Measurements from ENCODE around the gene REEP1.

The REEP1 gene

DNA sequence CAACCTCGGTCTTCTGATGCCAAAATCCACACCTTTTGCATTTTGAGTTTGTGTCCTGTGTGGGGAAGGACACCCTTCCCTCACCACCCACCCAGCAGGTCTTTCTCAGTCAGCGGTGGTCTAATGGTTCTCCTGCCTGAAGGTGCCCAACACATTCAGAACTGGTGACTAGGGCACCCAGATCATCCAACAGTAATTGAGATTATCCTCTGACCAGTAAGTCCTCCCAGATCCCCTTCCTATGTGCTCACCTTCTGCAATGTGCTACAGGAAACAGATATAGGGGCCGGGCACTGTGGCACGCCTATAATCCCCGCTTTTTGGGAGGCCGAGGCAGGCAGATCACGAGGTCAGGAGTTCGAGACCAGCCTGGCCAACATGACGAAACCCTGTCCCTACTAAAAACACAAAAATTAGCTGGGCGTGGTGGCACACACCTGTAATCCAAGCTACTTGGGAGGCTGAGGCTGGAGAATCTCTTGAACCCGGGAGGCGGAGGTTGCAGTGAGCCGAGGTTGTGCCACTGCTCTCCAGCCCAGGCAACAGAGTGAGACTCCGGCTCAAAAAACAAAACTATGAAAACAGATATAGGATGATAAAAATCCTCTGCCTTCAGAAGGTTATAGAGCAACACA is 56.2 kb downstream of the REEP1 start:
- H3K4me3 ChIP-seq (ENCODE audit: low read depth, low read length), result no peak overlapping the region
- TF ChIP-seq, protein P1, sequence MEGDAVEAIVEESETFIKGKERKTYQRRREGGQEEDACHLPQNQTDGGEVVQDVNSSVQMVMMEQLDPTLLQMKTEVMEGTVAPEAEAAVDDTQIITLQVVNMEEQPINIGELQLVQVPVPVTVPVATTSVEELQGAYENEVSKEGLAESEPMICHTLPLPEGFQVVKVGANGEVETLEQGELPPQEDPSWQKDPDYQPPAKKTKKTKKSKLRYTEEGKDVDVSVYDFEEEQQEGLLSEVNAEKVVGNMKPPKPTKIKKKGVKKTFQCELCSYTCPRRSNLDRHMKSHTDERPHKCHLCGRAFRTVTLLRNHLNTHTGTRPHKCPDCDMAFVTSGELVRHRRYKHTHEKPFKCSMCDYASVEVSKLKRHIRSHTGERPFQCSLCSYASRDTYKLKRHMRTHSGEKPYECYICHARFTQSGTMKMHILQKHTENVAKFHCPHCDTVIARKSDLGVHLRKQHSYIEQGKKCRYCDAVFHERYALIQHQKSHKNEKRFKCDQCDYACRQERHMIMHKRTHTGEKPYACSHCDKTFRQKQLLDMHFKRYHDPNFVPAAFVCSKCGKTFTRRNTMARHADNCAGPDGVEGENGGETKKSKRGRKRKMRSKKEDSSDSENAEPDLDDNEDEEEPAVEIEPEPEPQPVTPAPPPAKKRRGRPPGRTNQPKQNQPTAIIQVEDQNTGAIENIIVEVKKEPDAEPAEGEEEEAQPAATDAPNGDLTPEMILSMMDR (IDR thresholded peaks at IDR 0.05; ENCODE audit: borderline replicate concordance, insufficient read depth, low read depth, low read length), result no peak

DNA sequence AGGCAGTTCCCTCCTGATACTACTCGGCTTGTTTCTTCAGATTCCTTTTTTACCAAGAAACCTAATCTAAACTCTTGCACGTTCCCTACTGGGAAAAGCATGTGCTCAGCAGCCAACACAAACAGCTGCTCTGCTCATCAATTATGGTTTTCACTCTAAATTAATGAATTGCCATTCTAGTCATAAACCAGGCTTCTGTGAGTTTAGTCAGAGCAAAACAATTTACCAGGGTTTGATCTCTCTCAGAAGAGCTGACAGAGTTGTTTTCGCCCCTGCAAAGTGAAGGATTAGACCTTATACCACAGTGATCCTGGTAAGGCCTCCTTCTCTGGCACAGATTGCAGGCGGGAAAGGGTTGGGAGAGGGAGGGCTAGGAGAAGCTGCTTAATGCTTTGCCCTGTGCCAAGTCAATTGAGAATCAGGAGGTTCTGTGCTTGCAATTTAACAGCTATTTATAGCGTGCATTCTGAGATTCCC is 57.2 kb downstream of the REEP1 start:
- H3K4me3 ChIP-seq (ENCODE audit: low read depth, low read length), result no peak overlapping the region
- TF ChIP-seq, protein P1 (IDR thresholded peaks at IDR 0.05; ENCODE audit: borderline replicate concordance, insufficient read depth, low read depth, low read length), result no peak

DNA sequence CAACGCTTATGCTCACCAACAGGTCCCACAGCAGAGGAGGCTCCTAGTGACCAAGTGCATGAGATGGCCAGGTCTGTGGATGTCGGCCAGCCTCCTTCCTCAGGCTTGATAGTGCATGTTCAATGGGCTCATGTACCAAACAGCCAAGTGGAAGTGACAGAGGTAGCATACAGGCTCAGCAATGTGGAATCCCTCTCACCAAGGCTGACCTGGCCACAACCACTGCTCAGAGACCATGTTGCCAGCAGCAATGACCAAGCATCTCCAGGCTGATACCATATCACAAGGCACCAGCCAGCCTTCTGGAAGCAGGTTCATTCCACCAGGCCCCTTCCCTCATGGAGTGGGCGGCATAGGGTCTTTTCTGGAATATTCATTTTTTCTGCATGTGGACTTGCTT is 61.5 kb downstream of the REEP1 start:
- no peak overlapping the region for H3K4me3 ChIP-seq (ENCODE audit: low read depth, low read length)
- TF ChIP-seq, protein P1 (IDR thresholded peaks at IDR 0.05; ENCODE audit: borderline replicate concordance, insufficient read depth, low read depth, low read length), result no peak

DNA sequence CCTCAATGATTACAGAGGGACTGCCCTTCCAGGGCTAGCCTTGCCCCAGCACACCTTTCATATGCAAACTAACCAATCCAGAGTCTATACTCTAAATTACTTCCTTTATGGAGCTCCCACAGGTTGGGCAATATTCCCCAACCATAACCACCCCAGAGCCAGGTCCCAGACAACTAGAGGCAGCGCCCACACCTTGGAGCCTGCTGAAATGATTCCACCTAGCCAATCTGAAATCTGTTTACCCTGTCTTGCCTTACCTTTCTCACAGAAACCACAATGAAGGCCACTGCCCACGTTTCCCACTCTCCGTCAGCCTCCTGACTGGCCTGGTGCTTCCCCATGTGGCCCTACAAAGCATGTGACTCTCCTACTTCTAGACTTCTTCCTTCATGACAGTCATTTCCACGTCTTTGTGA is 62.0 kb downstream of the REEP1 start:
- TF ChIP-seq, protein P1 (IDR thresholded peaks at IDR 0.05; ENCODE audit: borderline replicate concordance, insufficient read depth, low read depth, low read length), result no peak
- no peak overlapping the region for H3K4me3 ChIP-seq (ENCODE audit: low read depth, low read length)

DNA sequence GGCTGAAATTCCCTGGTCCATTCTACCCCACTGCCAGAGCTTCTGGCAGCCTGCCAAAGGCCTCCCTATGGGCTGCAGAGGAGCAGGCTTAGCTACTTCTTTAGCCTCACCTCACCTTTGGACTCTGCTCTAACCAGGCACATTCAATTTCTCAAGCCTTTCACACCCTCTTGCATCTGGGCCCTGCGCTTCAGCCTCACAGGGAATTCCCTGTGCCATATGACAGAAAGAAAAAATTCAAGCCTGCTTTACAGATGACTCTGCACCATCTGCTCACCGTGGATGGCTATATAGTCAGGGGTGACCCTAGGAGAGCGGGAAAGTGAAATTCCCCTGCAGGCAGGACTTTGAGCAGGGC is 62.5 kb downstream of the REEP1 start:
- no peak overlapping the region for H3K4me3 ChIP-seq (ENCODE audit: low read depth, low read length)
- TF ChIP-seq, protein P1 (IDR thresholded peaks at IDR 0.05; ENCODE audit: borderline replicate concordance, insufficient read depth, low read depth, low read length), result no peak

DNA sequence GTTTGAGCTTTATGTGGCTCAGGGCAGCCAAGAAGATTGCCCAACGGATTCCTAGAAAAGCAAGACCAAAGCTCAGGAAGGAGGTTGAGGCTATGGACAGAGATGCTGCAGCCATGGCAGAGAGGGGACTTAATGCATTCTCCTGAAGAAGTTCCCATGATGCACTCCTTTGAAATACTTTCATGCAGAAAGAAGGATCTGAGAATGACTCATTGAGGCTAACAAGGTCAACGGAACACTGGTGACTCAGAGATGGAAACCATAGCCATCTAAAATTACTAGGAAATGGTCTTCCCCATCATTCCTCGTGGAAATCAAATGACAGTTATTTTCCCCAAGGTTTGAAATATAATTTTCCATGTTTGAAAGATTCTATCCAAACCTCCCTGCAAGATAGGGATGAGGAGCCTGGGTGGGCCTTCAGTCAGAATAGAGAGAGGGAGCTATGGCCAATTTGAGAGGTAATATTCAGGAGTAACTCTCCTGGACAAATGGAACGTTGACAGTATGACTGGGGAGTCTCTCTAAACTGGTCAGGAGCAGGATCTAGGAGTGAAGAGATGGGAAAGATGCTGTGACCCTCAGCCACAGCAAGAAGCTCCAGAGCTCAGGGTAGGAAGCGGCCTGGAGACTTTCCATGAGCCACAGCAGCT is 63.0 kb downstream of the REEP1 start:
- H3K4me3 ChIP-seq (ENCODE audit: low read depth, low read length), result no peak overlapping the region
- TF ChIP-seq, protein P1 (IDR thresholded peaks at IDR 0.05; ENCODE audit: borderline replicate concordance, insufficient read depth, low read depth, low read length), result no peak

DNA sequence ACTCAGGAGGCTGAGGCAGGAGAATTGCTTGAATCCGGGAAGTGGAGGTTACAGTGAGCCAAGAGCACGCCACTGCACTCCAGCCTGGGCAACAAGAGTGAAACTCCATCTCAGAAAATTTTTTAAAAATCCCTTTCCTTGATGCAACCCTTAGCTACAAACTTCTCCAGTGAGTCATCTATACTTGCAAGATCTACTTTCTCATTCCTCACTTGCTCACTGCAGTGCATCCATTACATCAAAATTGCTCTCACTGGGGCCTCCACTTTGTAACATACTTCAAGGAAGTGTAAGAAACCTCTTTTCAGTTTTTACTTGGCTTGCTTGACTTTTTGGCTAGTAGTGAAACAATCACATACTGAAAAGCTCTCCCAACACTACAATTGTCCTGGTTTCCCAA is 65.3 kb downstream of the REEP1 start:
- no peak overlapping the region for H3K4me3 ChIP-seq (ENCODE audit: low read depth, low read length)
- TF ChIP-seq, protein P1 (IDR thresholded peaks at IDR 0.05; ENCODE audit: borderline replicate concordance, insufficient read depth, low read depth, low read length), result no peak
